SU-DHL-6 (cell line): ENCODE results near the gene CYP19A1.

ENCODE experiments used
- H2AFZ ChIP-seq: fragments of 200-600 bp; sonication (generic); 2 replicates; pipeline ENCODE4 v1.6.1; 2014; ENCODE audit warnings: low read depth, mild to moderate bottlenecking, moderate library complexity, mixed read lengths, antibody characterized with exemption, low read length; ENCODE audit not compliant: severe bottlenecking
- H3F3A ChIP-seq: fragments of 200-600 bp; shearing (Covaris generic); 2 replicates; pipeline ENCODE4 v1.6.0; 2016; ENCODE audit warnings: antibody characterized with exemption, mild to moderate bottlenecking; ENCODE audit not compliant: insufficient read depth
- H3K27ac ChIP-seq: fragments of 200-600 bp; sonication (generic); 2 replicates; pipeline ENCODE4 v1.5.1; 2016; ENCODE audit warnings: low read depth, mild to moderate bottlenecking, low read length, moderate library complexity, mixed read lengths
- H3K27me3 ChIP-seq: fragments of 200-600 bp; sonication (generic), shearing (Covaris generic); 2 replicates; pipeline ENCODE4 v1.6.0; 2014; ENCODE audit warnings: mild to moderate bottlenecking, low read length
- H3K36me3 ChIP-seq: fragments of 200-600 bp; sonication (generic); 2 replicates; pipeline ENCODE4 v1.6.1; 2014; ENCODE audit warnings: mild to moderate bottlenecking, low read length, mixed read lengths
- H3K4me2 ChIP-seq: fragments of 300-600, 200-600 bp; shearing (Covaris generic), sonication (generic); 2 replicates; pipeline ENCODE4 v1.6.0; 2014; ENCODE audit warnings: low read length, low read depth, mild to moderate bottlenecking; ENCODE audit not compliant: poor library complexity, severe bottlenecking
- H3K4me3 ChIP-seq: fragments of 200-600 bp; sonication (generic); 2 replicates; pipeline ENCODE4 v1.5.1; 2014; ENCODE audit warnings: antibody characterized with exemption, low read length, mild to moderate bottlenecking, mixed read lengths; ENCODE audit not compliant: insufficient read depth, poor library complexity, severe bottlenecking
- H3K79me2 ChIP-seq: fragments of 200-600 bp; sonication (generic); 2 replicates; pipeline ENCODE4 v1.6.1; 2014; ENCODE audit warnings: mild to moderate bottlenecking, low read length, moderate library complexity; ENCODE audit not compliant: insufficient read depth
- H3K9ac ChIP-seq: fragments of 200-600 bp; sonication (generic); 2 replicates; pipeline ENCODE4 v1.7.0; 2014; ENCODE audit warnings: mild to moderate bottlenecking, low read length
- H3K9me2 ChIP-seq: fragments of 200-600 bp; sonication (generic); replicated peaks from 2 replicates; pipeline ENCODE4 v1.6.1; 2014; ENCODE audit warnings: low read length; ENCODE audit not compliant: insufficient read depth
- H3K9me3 ChIP-seq: fragments of 200-600 bp; sonication (generic); 2 replicates; pipeline ENCODE4 v1.6.1; 2014; ENCODE audit warnings: low read length, mixed read lengths; ENCODE audit not compliant: insufficient read depth
- H4K20me1 ChIP-seq: fragments of 200-600 bp; sonication (generic); 2 replicates; pipeline ENCODE4 v1.6.1; 2014; ENCODE audit warnings: low read depth, mild to moderate bottlenecking, antibody characterized with exemption, low read length, moderate library complexity, mixed read lengths
- CTCF ChIP-seq: fragments of 200-600 bp; sonication (generic); IDR thresholded peaks from one replicate; pipeline ENCODE4 v1.5.1; 2017; ENCODE audit warnings: antibody characterized with exemption, mild to moderate bottlenecking, low read length, moderate library complexity; ENCODE audit not compliant: insufficient read depth, poor library complexity, severe bottlenecking
- EZH2phosphoT487 ChIP-seq: fragments of 200-600 bp; sonication (generic), shearing (Covaris generic); conservative IDR thresholded peaks from 2 replicates; pipeline ENCODE4 v1.6.1; 2018; ENCODE audit warnings: mild to moderate bottlenecking, antibody characterized with exemption, low read length, moderate library complexity, mixed read lengths

Gene CYP19A1

DNA sequence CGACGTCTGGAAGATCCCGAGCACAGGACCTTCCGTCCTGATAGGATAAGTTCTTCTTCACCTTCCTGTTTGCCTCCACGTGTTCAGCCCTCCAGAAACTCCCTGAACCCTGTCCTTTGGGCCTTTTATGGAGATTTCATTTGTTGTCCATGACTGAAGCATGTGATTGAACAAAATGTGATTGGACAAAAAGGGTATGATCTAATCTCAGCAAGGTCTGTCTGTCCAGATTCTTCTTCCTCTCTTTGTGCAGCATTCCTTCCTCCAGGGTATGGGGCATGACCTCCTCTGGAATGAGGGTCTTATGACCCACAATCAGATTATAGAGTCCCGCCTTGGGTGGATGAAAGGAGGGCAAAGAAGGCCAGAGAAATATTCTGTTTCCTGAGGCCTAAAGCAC is at the start of gene CYP19A1:
Gene CYP19A1, minus strand, starts transcription at position 101 of the 400 bp plus-strand sequence. CDS start 95,684 bp downstream, outside the sequence.
- Histone ChIP-seq H4K20me1 (no peaks in the 10 kb centered on the region), H3K4me2 (no peak within 1 kb of the TSS), H3K27ac (no peak within 1 kb of the TSS), H3K9me3 (no peaks in the 10 kb centered on the region), H3K9me2 (no peaks in the 10 kb centered on the region), H2AFZ (no peak within 1 kb of the TSS), H3F3A (no peaks in the 10 kb centered on the region), H3K36me3 (no peaks in the 10 kb centered on the region), H3K4me3 (no peak within 1 kb of the TSS), H3K79me2 (no peaks in the 10 kb centered on the region), H3K9ac (no peak within 1 kb of the TSS), H3K27me3 (no peaks in the 10 kb centered on the region)
- TF ChIP-seq EZH2phosphoT487 (no peak), CTCF (no peak)

DNA sequence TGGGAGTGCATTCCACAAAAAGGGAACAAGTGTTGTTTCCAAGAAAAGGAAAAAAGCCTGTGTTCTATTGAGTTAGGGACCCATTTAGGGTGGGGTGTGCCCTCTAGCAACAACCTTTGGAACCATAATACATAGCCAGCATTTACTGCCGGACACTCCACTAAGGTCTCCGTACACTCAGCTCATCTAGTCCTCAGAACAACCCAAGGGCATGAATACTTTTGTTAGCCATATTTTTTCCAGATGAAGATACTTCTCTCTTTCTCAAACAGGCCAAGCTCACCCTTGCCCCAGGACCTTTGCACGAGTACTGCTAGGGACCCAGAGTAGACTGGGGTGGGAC is 49.3 kb upstream of the CYP19A1 start:
- no peaks in the 10 kb centered on the region for H3K9me3 ChIP-seq
- H3K36me3 ChIP-seq: no peaks in the 10 kb centered on the region
- no peaks in the 10 kb centered on the region for H3F3A ChIP-seq
- no peaks in the 10 kb centered on the region for H3K9me2 ChIP-seq
- H3K27me3 ChIP-seq: no peaks in the 10 kb centered on the region
- H3K27ac ChIP-seq: no peak overlapping the region
- H3K4me2 ChIP-seq: no peak overlapping the region
- H4K20me1 ChIP-seq: no peaks in the 10 kb centered on the region
- TF ChIP-seq CTCF (no peak), EZH2phosphoT487 (no peak)
- H2AFZ ChIP-seq: no peak overlapping the region
- no peak overlapping the region for H3K9ac ChIP-seq
- H3K79me2 ChIP-seq: no peaks in the 10 kb centered on the region
- no peak overlapping the region for H3K4me3 ChIP-seq

DNA sequence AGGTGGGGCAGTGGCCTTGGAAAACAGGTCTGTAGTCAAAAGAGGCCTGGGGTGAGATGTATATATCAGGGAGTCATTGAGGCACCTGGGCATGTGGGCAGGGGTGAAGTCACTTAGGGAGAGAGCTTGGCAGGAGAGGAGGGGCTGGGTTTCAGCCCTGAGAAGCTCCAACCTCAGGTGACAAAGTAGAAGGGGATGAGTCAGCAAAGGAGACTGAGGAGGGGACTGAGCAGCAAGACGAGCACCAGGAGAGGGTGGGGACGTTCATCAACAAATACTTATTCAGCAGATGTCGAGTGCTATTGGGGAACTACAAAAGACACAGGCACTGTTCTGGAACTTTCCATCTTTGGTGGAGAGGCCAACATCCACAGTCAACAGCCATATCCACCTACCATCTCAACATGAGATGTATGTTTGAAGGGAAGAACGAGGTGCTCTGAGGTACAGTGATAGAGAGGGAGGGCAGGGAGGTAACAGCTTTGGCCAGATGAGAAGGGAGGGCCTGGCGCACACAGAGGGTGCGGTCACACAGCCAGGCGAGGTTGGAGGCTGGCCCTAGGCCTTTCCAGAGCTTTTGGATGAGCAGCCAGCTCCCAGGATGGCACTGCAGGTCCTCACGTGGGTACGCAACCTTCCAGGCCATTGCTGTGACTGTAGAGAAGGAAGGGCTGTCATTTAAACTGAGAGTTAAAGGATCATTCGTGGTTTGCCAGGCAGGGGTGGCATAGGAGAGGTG is 48.7 kb upstream of the CYP19A1 start:
- Histone ChIP-seq H3K27ac (no peak overlapping the region), H3F3A (no peaks in the 10 kb centered on the region), H3K4me2 (no peak overlapping the region), H3K4me3 (no peak overlapping the region), H3K27me3 (no peaks in the 10 kb centered on the region), H3K9ac (no peak overlapping the region), H3K9me3 (no peaks in the 10 kb centered on the region), H3K9me2 (no peaks in the 10 kb centered on the region), H4K20me1 (no peaks in the 10 kb centered on the region), H3K36me3 (no peaks in the 10 kb centered on the region), H2AFZ (no peak overlapping the region), H3K79me2 (no peaks in the 10 kb centered on the region)
- TF ChIP-seq EZH2phosphoT487 (no peak), CTCF (no peak)
